Nephron (organoid): ENCODE data around the gene RUNDC3A.

Experiments used
- H3K27ac Mint-ChIP-seq, 3 experiments: 2 replicates each; pipeline ENCODE4 v1.8.0; 2020; ENCODE audit warnings: mixed read lengths in 3 of 3, mild to moderate bottlenecking in 2 of 3, moderate library complexity in 1 of 3
- H3K27me3 Mint-ChIP-seq: 2 replicates; pipeline ENCODE4 v1.8.0; 2021; ENCODE audit warnings: low read depth, mild to moderate bottlenecking, moderate library complexity, mixed read lengths
- H3K36me3 Mint-ChIP-seq: 2 replicates; pipeline ENCODE4 v1.8.0; 2020; ENCODE audit warnings: low read depth, mixed read lengths
- H3K4me1 Mint-ChIP-seq: 2 replicates; pipeline ENCODE4 v1.8.0; 2020; ENCODE audit warnings: mixed read lengths
- H3K4me3 Mint-ChIP-seq, 3 experiments: 2 replicates each; pipeline ENCODE4 v1.8.0; 2020; ENCODE audit warnings: mild to moderate bottlenecking in 3 of 3, mixed read lengths in 3 of 3, moderate library complexity in 2 of 3
- H3K9me3 Mint-ChIP-seq: 2 replicates; pipeline ENCODE4 v1.8.0; 2020; ENCODE audit warnings: mixed read lengths
- TF ChIP-seq, protein P1 (sequence below), 3 experiments: fragments of 200-600 bp; sonication (generic); IDR thresholded peaks; one replicate each; pipeline ENCODE4 v1.5.0; 2021; ENCODE audit warnings: antibody characterized with exemption in 3 of 3; ENCODE audit not compliant: unreplicated experiment in 3 of 3

The RUNDC3A gene

DNA sequence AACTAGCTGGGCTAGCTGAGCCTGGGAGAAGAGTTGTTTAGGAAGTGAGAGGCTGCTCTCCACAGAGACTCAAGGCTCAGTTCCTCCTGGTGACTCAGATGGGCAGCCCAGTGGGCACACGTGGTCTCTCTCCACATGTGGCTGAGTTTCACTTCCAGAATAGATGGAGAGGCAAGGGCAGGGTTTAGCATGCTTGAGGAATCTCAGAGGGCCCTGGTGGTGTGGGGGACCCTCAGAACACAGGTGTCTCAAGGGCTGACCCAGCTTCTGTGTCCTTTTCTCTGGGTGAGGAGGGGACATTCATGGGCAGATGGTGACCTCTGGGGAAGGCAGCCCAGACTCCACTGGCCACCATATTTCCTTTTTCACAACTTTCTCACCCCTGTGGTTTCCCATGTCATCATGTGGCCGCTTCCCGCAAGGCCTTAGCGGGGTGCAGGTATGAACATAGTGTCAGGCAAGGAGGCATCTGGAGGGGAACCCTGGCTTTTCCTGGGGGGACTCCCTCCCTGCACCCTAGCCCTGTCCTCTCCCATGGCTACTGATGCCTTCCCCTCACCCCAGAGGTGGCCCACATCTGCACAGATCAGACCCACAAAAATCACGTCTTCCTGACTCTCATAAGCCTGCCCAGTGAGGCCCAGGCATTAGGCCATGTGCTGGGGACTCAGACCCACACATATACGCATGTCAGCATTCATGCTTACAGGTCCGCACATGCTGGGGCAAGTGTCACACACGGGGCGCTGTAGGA lies 40.0 kb downstream of the RUNDC3A start:
- Mint-ChIP-seq H3K36me3 (peaks cover 5% of the 10 kb centered on the region), H3K4me1 (peaks cover 13% of the 10 kb centered on the region), H3K27me3 (peaks cover 9% of the 10 kb centered on the region), H3K4me3 (peak overlapping the region in 2 of 3 experiments; percentile 2 to 44), H3K27ac (no peak overlapping the region), H3K9me3 (no peaks in the 10 kb centered on the region)
- TF ChIP-seq, protein P1, sequence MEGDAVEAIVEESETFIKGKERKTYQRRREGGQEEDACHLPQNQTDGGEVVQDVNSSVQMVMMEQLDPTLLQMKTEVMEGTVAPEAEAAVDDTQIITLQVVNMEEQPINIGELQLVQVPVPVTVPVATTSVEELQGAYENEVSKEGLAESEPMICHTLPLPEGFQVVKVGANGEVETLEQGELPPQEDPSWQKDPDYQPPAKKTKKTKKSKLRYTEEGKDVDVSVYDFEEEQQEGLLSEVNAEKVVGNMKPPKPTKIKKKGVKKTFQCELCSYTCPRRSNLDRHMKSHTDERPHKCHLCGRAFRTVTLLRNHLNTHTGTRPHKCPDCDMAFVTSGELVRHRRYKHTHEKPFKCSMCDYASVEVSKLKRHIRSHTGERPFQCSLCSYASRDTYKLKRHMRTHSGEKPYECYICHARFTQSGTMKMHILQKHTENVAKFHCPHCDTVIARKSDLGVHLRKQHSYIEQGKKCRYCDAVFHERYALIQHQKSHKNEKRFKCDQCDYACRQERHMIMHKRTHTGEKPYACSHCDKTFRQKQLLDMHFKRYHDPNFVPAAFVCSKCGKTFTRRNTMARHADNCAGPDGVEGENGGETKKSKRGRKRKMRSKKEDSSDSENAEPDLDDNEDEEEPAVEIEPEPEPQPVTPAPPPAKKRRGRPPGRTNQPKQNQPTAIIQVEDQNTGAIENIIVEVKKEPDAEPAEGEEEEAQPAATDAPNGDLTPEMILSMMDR (IDR thresholded peaks at IDR 0.05; ENCODE audit: unreplicated experiment in 3 of 3), result no peak

DNA sequence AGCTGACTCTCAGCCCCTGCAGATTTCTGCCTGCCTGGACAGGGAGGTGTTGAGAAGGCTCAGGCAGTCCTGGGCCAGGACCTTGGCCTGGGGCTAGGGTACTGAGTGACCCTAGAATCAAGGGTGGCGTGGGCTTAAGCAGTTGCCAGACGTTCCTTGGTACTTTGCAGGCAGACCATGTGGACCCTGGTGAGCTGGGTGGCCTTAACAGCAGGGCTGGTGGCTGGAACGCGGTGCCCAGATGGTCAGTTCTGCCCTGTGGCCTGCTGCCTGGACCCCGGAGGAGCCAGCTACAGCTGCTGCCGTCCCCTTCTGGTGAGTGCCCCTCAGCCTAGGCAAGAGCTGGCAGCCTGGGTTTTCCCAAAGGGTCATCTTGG lies 40.6 kb downstream of the RUNDC3A start:
- H3K36me3 Mint-ChIP-seq, result peaks cover 5% of the 10 kb centered on the region
- peaks cover 13% of the 10 kb centered on the region for H3K4me1 Mint-ChIP-seq
- no peak overlapping the region for H3K4me3 Mint-ChIP-seq
- H3K27me3 Mint-ChIP-seq, result peaks cover 4% of the 10 kb centered on the region
- TF ChIP-seq, protein P1 (IDR thresholded peaks at IDR 0.05; ENCODE audit: unreplicated experiment in 3 of 3), result no peak
- no peak overlapping the region for H3K27ac Mint-ChIP-seq
- H3K9me3 Mint-ChIP-seq, result no peaks in the 10 kb centered on the region

DNA sequence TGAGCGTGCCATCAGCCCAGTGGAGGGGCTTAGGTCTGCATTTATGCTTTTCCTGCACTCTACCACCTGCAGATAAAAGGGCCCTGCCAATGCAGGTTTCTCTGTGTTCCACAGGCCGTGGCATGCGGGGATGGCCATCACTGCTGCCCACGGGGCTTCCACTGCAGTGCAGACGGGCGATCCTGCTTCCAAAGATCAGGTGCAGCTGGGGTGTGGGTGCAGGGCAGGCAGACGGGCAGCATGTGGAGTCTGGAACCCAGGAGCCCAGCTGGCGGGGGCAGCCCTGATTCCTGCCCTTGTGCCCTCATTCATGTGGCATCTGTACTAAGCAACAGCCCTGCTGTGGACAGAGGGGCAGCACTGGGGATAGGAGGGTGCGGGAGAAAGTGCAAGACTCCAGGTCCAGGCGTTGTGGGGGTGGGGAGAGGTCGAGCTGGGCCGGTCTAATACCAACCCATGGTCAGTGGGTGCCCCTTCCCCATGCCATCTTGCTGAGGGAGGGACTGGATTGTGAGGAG lies 41.2 kb downstream of the RUNDC3A start:
- no peak overlapping the region for H3K4me3 Mint-ChIP-seq
- no peaks in the 10 kb centered on the region for H3K9me3 Mint-ChIP-seq
- peaks cover 4% of the 10 kb centered on the region for H3K27me3 Mint-ChIP-seq
- H3K27ac Mint-ChIP-seq, result no peak overlapping the region
- peaks cover 13% of the 10 kb centered on the region for H3K4me1 Mint-ChIP-seq
- H3K36me3 Mint-ChIP-seq, result peaks cover 5% of the 10 kb centered on the region
- TF ChIP-seq, protein P1 (IDR thresholded peaks at IDR 0.05; ENCODE audit: unreplicated experiment in 3 of 3), result no peak

DNA sequence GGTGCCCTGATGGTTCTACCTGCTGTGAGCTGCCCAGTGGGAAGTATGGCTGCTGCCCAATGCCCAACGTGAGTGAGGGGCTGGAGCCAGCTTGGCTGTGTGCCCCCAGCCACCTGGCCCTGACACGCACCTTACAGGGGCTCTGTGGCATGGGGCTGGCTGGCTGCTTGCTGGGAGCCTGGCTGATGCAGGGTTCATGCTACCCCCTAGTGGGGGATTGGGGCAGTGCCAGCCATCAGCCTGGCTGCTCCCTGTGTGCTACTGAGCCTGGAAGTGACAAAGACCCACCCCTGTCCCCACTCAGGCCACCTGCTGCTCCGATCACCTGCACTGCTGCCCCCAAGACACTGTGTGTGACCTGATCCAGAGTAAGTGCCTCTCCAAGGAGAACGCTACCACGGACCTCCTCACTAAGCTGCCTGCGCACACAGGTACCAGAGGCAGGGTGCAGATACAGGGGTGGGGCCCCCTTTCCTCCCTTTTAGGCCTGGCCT lies 42.4 kb downstream of the RUNDC3A start:
- no peak overlapping the region for H3K27ac Mint-ChIP-seq

DNA sequence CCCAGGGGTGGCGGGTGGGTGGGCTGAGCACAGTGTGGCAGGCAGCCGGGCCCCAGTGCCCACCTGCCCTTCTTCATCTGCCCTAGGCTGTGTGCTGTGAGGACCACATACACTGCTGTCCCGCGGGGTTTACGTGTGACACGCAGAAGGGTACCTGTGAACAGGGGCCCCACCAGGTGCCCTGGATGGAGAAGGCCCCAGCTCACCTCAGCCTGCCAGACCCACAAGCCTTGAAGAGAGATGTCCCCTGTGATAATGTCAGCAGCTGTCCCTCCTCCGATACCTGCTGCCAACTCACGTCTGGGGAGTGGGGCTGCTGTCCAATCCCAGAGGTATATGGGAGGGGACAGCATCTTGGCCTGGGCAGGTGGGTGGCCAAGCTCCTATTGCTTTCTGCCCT lies 43.1 kb downstream of the RUNDC3A start:
- TF ChIP-seq, protein P1 (IDR thresholded peaks at IDR 0.05; ENCODE audit: unreplicated experiment in 3 of 3), result no peak
- peaks cover 13% of the 10 kb centered on the region for H3K4me1 Mint-ChIP-seq
- no peaks in the 10 kb centered on the region for H3K27me3 Mint-ChIP-seq
- H3K36me3 Mint-ChIP-seq, result peaks cover 12% of the 10 kb centered on the region
- H3K27ac Mint-ChIP-seq, result no peak overlapping the region
- no peaks in the 10 kb centered on the region for H3K9me3 Mint-ChIP-seq
- H3K4me3 Mint-ChIP-seq, result no peak overlapping the region

More for the DNA sequence above, 42.4 kb downstream of the RUNDC3A start:
- Mint-ChIP-seq H3K4me1 (peaks cover 13% of the 10 kb centered on the region), H3K9me3 (no peaks in the 10 kb centered on the region), H3K27me3 (no peaks in the 10 kb centered on the region), H3K4me3 (no peak overlapping the region), H3K36me3 (peaks cover 11% of the 10 kb centered on the region)
- TF ChIP-seq, protein P1 (IDR thresholded peaks at IDR 0.05; ENCODE audit: unreplicated experiment in 3 of 3), result peak; percentile 71 to 75 (median 73)
